Fibroblast of pulmonary artery (primary cell): ENCODE data around the gene VIT.

Experiments used
- DNase-seq: peaks from one replicate; pipeline ENCODE4 v3.0.0-alpha.2; 2010; ENCODE audit warnings: low read depth
- H3K4me3 ChIP-seq: replicated peaks from 2 replicates; pipeline ENCODE4 v1.5.1; 2011; ENCODE audit warnings: low read depth, mild to moderate bottlenecking, control low read depth, low read length, moderate library complexity
- CTCF ChIP-seq: IDR thresholded peaks from 2 replicates; pipeline ENCODE4 v1.5.1; 2011; ENCODE audit warnings: mild to moderate bottlenecking, control low read depth, low read length, inconsistent platforms; ENCODE audit errors: missing control alignments

Gene VIT

GRCh38 chr2:36861896-36862295 lies 165.4 kb downstream of the VIT start:
- H3K4me3 ChIP-seq, result no peak overlapping the region
- TF ChIP-seq CTCF, result no peak
- no peak for DNase-seq
